ENCODE results near the gene SHFL.

SHFL gene

GRCh38 chr19:10085641-10086590 lies at the start of gene SHFL:
Gene SHFL, plus strand, starts transcription at chr19:10086317. Its CDS starts 111 bp downstream, at chr19:10086428.
- DNase-seq (ENCODE audit: low read depth) = peak; percentile 72
- no peak for TF ChIP-seq CTCF (conservative IDR thresholded peaks at IDR 0.05; ENCODE audit: low read depth, low read length)
- H3K4me3 ChIP-seq (ENCODE audit: low read depth, low read length) = peak within 1 kb of the TSS; percentile 95

GRCh38 chr19:10036601-10037071 lies 49.5 kb upstream of the SHFL start:
- no peak for TF ChIP-seq CTCF (conservative IDR thresholded peaks at IDR 0.05; ENCODE audit: low read depth, low read length)
- H3K4me3 ChIP-seq (ENCODE audit: low read depth, low read length) = no peak overlapping the region
- no peak for DNase-seq (ENCODE audit: low read depth)

GRCh38 chr19:10037367-10037766 lies 48.8 kb upstream of the SHFL start:
- H3K4me3 ChIP-seq (ENCODE audit: low read depth, low read length) = no peak overlapping the region
- no peak for DNase-seq (ENCODE audit: low read depth)
- no peak for TF ChIP-seq CTCF (conservative IDR thresholded peaks at IDR 0.05; ENCODE audit: low read depth, low read length)

GRCh38 chr19:10037809-10038208 lies 48.3 kb upstream of the SHFL start:
- H3K4me3 ChIP-seq (ENCODE audit: low read depth, low read length) = no peak overlapping the region
- DNase-seq (ENCODE audit: low read depth) = no peak
- TF ChIP-seq CTCF (conservative IDR thresholded peaks at IDR 0.05; ENCODE audit: low read depth, low read length) = no peak

GRCh38 chr19:10043286-10043927 lies 42.7 kb upstream of the SHFL start:
- peak; percentile 41 for DNase-seq (ENCODE audit: low read depth)
- no peak overlapping the region for H3K4me3 ChIP-seq (ENCODE audit: low read depth, low read length)
- no peak for TF ChIP-seq CTCF (conservative IDR thresholded peaks at IDR 0.05; ENCODE audit: low read depth, low read length)

- no peak for TF ChIP-seq CTCF (conservative IDR thresholded peaks at IDR 0.05; ENCODE audit: low read depth, low read length)
- H3K4me3 ChIP-seq (ENCODE audit: low read depth, low read length) = no peak overlapping the region
- no peak for DNase-seq (ENCODE audit: low read depth)
These were observed 41.7 kb upstream of the SHFL start for GRCh38 chr19:10044390-10044789.

Measured in choroid plexus epithelial cell (primary cell).